H1 (cell line): ENCODE data around the gene ADAMTS17. TPM values are rescaled to one million over a fixed set of nuclear protein-coding genes. Genes with fewer than 3 reads are reported as not detected.

ENCODE experiments used
- CTCF ChIA-PET: fragments of 300-600 bp; sonication (Branson Sonifier 250); formaldehyde crosslinking; loops from one replicate; lab custom pipeline; 2021; ENCODE audit not compliant: partially characterized antibody; lab: Charles Lee
- POLR2A ChIA-PET: fragments of 300-600 bp; sonication (Branson Sonifier 250); formaldehyde crosslinking; loops from one replicate; lab custom pipeline; 2021; ENCODE audit warnings: inconsistent platforms; ENCODE audit not compliant: partially characterized antibody; lab: Charles Lee
- DNase-seq, 2 experiments: peaks; one replicate each; pipeline versions ENCODE4 v3.0.0 to v3.0.0-alpha.2; 2010 to 2022; ENCODE audit warnings: low spot score in 2 of 2, low read depth in 1 of 2, mixed read lengths in 1 of 2
- FAIRE-seq: peaks from 2 replicates; lab custom pipeline; 2011; peaks lifted over from hg19 to GRCh38; lab: Jason Lieb, UNC
- H2AFZ ChIP-seq: 2 replicates; pipeline ENCODE4 v1.8.1; 2012; ENCODE audit warnings: low read length, inconsistent platforms
- H2AK5ac ChIP-seq: 2 replicates; pipeline ENCODE4 v1.6.1; 2013; ENCODE audit warnings: low read depth, low read length
- H2BK120ac ChIP-seq: replicated peaks from 2 replicates; pipeline ENCODE3; 2013; ENCODE audit warnings: low read depth, low read length, inconsistent platforms
- H2BK12ac ChIP-seq: 2 replicates; pipeline ENCODE4 v1.6.1; 2013; ENCODE audit warnings: low read depth, low read length
- H2BK15ac ChIP-seq: 2 replicates; pipeline ENCODE4 v1.6.1; 2013; ENCODE audit warnings: low read length
- H2BK20ac ChIP-seq: 2 replicates; pipeline ENCODE4 v1.6.1; 2013; ENCODE audit warnings: low read length
- H2BK5ac ChIP-seq: 2 replicates; pipeline ENCODE4 v1.6.1; 2013; ENCODE audit warnings: low read depth, low read length
- H3K14ac ChIP-seq: 2 replicates; pipeline ENCODE4 v1.6.1; 2013; ENCODE audit warnings: inconsistent platforms; ENCODE audit not compliant: insufficient read length
- H3K18ac ChIP-seq: 2 replicates; pipeline ENCODE4 v1.6.1; 2013; ENCODE audit warnings: low read length; ENCODE audit errors: extremely low read depth
- H3K23ac ChIP-seq: 2 replicates; pipeline ENCODE4 v1.6.1; 2013; ENCODE audit warnings: inconsistent platforms; ENCODE audit not compliant: insufficient read length
- H3K23me2 ChIP-seq: 2 replicates; pipeline ENCODE4 v1.6.1; 2013; ENCODE audit warnings: low read depth, low read length
- H3K27ac ChIP-seq: 2 replicates; pipeline ENCODE4 v1.6.1; 2011; ENCODE audit warnings: low read depth, low read length, inconsistent platforms
- H3K27me3 ChIP-seq, 4 experiments: replicated peaks in 1 of 4; 1 replicate in 1 of 4; 2 replicates in 3 of 4; pipeline versions ENCODE4 v1.6.1 to v1.8.1; 2011 to 2013; ENCODE audit warnings: low read length in 3 of 4, mild to moderate bottlenecking in 3 of 4, inconsistent platforms in 2 of 4, mixed read lengths in 2 of 4, moderate library complexity in 1 of 4; ENCODE audit not compliant: control insufficient read depth in 3 of 4, insufficient read depth in 3 of 4; ENCODE audit errors: extremely low read depth in 1 of 4
- H3K36me3 ChIP-seq, 4 experiments: 2 replicates each; pipeline versions ENCODE4 v1.6.1 to v1.8.1; 2011 to 2013; ENCODE audit warnings: mild to moderate bottlenecking in 4 of 4, low read length in 3 of 4, moderate library complexity in 2 of 4, control low read depth in 1 of 4, inconsistent platforms in 1 of 4; ENCODE audit not compliant: insufficient read depth in 4 of 4, control insufficient read depth in 2 of 4
- H3K4ac ChIP-seq: replicated peaks from 2 replicates; pipeline ENCODE3; 2013; ENCODE audit warnings: low read length, low read depth, mixed read lengths, inconsistent platforms; ENCODE audit not compliant: insufficient read length
- H3K4me1 ChIP-seq, 4 experiments: replicated peaks in 1 of 4; 1 replicate in 1 of 4; 2 replicates in 3 of 4; pipeline versions ENCODE4 v1.6.1 to v1.8.1; 2011 to 2013; ENCODE audit warnings: low read length in 3 of 4, inconsistent platforms in 2 of 4, mixed read lengths in 1 of 4; ENCODE audit not compliant: insufficient read depth in 4 of 4, control insufficient read depth in 3 of 4
- H3K4me2 ChIP-seq, 2 experiments: 2 replicates each; pipeline versions ENCODE4 v1.6.1 to v1.8.1; 2011 to 2013; ENCODE audit warnings: low read depth in 2 of 2, low read length in 2 of 2, control low read depth in 1 of 2, inconsistent platforms in 1 of 2, mild to moderate bottlenecking in 1 of 2; ENCODE audit not compliant: insufficient read depth in 1 of 2
- H3K4me3 ChIP-seq, 4 experiments: fragments of 200-600, 300-600 bp in 1 of 4; sonication (generic), shearing (Covaris generic), sonication (Bioruptor Twin) in 1 of 4; 2 replicates each; pipeline versions ENCODE4 v1.5.1 to v1.8.1; 2011 to 2016; ENCODE audit warnings: low read length in 4 of 4, low read depth in 3 of 4, control low read depth in 2 of 4, inconsistent platforms in 2 of 4, mild to moderate bottlenecking in 2 of 4, mixed read lengths in 1 of 4, moderate library complexity in 1 of 4; ENCODE audit not compliant: insufficient read depth in 2 of 4; ENCODE audit errors: extremely low read depth in 1 of 4
- H3K56ac ChIP-seq: replicated peaks from 2 replicates; pipeline ENCODE3; 2013; ENCODE audit warnings: low read depth, mild to moderate bottlenecking, mixed read lengths, low read length, inconsistent platforms; ENCODE audit not compliant: insufficient read length
- H3K79me1 ChIP-seq: 2 replicates; pipeline ENCODE4 v1.6.1; 2013; ENCODE audit warnings: low read depth, low read length, control low read depth
- H3K79me2 ChIP-seq, 2 experiments: 2 replicates each; pipeline versions ENCODE4 v1.6.1 to v1.8.1; 2012 to 2013; ENCODE audit warnings: low read length in 2 of 2, mild to moderate bottlenecking in 2 of 2, inconsistent platforms in 1 of 2; ENCODE audit not compliant: insufficient read depth in 2 of 2, control insufficient read depth in 1 of 2
- H3K9ac ChIP-seq, 4 experiments: replicated peaks in 1 of 4; 1 replicate in 1 of 4; 2 replicates in 3 of 4; pipeline versions ENCODE4 v1.6.1 to v1.8.1; 2011 to 2013; ENCODE audit warnings: low read depth in 3 of 4, low read length in 3 of 4, control low read depth in 2 of 4, mild to moderate bottlenecking in 2 of 4, moderate library complexity in 2 of 4, inconsistent platforms in 1 of 4; ENCODE audit errors: extremely low read depth in 1 of 4
- H3K9me3 ChIP-seq, 2 experiments: 2 replicates each; pipeline versions ENCODE4 v1.6.1 to v1.8.1; 2012 to 2013; ENCODE audit warnings: mild to moderate bottlenecking in 2 of 2, moderate library complexity in 2 of 2, control low read depth in 1 of 2, inconsistent platforms in 1 of 2, low read depth in 1 of 2, low read length in 1 of 2, mixed read lengths in 1 of 2; ENCODE audit not compliant: insufficient read depth in 2 of 2
- H4K20me1 ChIP-seq, 2 experiments: replicated peaks in 1 of 2; 2 replicates each; pipeline versions ENCODE3 to v1.8.1; 2011 to 2013; ENCODE audit warnings: inconsistent platforms in 2 of 2, low read length in 2 of 2, mild to moderate bottlenecking in 1 of 2; ENCODE audit not compliant: insufficient read depth in 2 of 2, control insufficient read depth in 1 of 2
- H4K5ac ChIP-seq: 2 replicates; pipeline ENCODE4 v1.6.1; 2013; ENCODE audit warnings: low read length, low read depth, mixed read lengths, inconsistent platforms; ENCODE audit not compliant: insufficient read length
- H4K8ac ChIP-seq: 2 replicates; pipeline ENCODE4 v1.8.0; 2013; ENCODE audit warnings: mild to moderate bottlenecking, moderate library complexity, low read length, inconsistent platforms; ENCODE audit not compliant: insufficient read depth; ENCODE audit errors: extremely low read depth
- H4K91ac ChIP-seq: replicated peaks from 2 replicates; pipeline ENCODE3; 2013; ENCODE audit warnings: low read length, mixed read lengths, inconsistent platforms; ENCODE audit not compliant: insufficient read length
- CHD2 ChIP-seq: IDR thresholded peaks from 2 replicates; pipeline ENCODE4 v1.6.1; 2012; ENCODE audit warnings: low read length, improper control_type of control experiment
- KDM4A ChIP-seq: IDR thresholded peaks from one replicate; pipeline ENCODE4 v1.7.1; 2012; ENCODE audit warnings: low read depth, mild to moderate bottlenecking, moderate library complexity, low read length, inconsistent platforms; ENCODE audit not compliant: severe bottlenecking
- WGBS, 2 experiments: shearing (Covaris generic) in 1 of 2; methylation state at CpG; one replicate each; pipeline versions ENCODE4 v1.1.6 to v1.1.7; 2013 to 2015; ENCODE audit warnings: low lambda C conversion rate in 2 of 2, mixed read lengths in 2 of 2, inconsistent platforms in 1 of 2, low coverage in 1 of 2, missing lambda C conversion rate in 1 of 2; ENCODE audit not compliant: insufficient replicate concordance in 2 of 2, insufficient coverage in 1 of 2, insufficient read length in 1 of 2; ENCODE audit errors: extremely low coverage in 1 of 2, missing lambda C conversion rate in 1 of 2; 5-methylcytosine and 5-hydroxymethylcytosine counted together
- polyA plus RNA-seq, 7 experiments: library from polyadenylated mRNA; depleted of rRNA in 3 of 7; stranded (reverse) in 5 of 7; unstranded in 2 of 7; fragments of >200 nt in 5 of 7; fragments of 200-250 nt in 2 of 7; gene quantifications; 1 replicate in 5 of 7; 2 replicates in 1 of 7; 4 replicates in 1 of 7; pipeline versions ENCODE4 v1.2.1 to v1.2.3, GENCODE V29; 2011 to 2013; ENCODE audit warnings: missing spikeins in 2 of 7, mixed read lengths in 2 of 7
- total RNA-seq: library from RNA; stranded (reverse); fragmentation: NEBNext Ultra II Directional; extraction: Animal tissue kit (Norgen Biotek cat#: 25700); gene quantifications from 2 replicates; pipeline ENCODE4 v1.2.1, GENCODE V29; 2021

The ADAMTS17 gene
- total and polyA plus RNA-seq, 2 of the 8 experiments (the other 6 are each of a cell fraction or from before 2014, with no cell fraction given) = 0.51 to 1.7 TPM

DNA sequence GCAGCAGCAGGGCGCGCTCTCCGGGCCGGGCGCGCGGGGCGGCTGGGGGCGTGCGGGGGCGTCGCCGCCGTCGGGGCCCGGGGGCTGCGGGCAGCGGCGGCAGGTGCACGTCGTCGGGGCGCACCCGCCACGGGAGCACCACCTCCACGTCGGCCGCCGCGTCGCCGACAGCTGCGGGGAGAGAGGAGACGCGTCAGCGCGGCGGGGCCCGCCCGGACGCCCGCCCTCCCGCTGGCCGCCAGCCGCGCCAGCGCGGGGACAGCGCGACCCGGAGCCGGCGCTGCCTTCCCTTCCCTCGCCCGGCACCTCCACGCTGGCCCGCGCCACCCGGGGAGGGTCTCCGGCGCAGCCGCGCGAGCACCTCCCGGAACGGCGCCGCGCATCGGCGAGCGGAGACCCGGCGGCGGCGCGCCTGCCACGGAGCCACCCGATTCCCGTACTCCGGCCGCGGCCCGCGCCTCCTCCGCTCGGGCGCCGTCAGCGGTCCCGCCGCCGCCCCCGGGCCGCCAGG lies 481 bp downstream of the ADAMTS17 start:
- H4K91ac ChIP-seq = no peak overlapping the region
- no peak overlapping the region for H3K14ac ChIP-seq
- no peak for FAIRE-seq
- no peak overlapping the region for H2AK5ac ChIP-seq
- H3K4me3 ChIP-seq = peak overlapping the region; percentile 32 to 82 (median 46); a peak in 7 of 8 replicates
- H2BK5ac ChIP-seq = no peak overlapping the region
- H3K23me2 ChIP-seq = peaks cover 5% of the 10 kb centered on the region; the same call in 1 of the 2 replicates
- no peak overlapping the region for H2BK20ac ChIP-seq
- no peak overlapping the region for H3K9ac ChIP-seq
- H2BK120ac ChIP-seq = no peak overlapping the region
- H4K8ac ChIP-seq = no peak overlapping the region
- CTCF ChIA-PET = interaction anchor here (3.2 to 11.5 kb wide), 2 partner anchors 8 to 11 kb away, joined by 13 to 112 read pairs; no protein-coding TSS in a partner anchor
- no peaks in the 10 kb centered on the region for H3K79me1 ChIP-seq
- no peak overlapping the region for H3K18ac ChIP-seq
- peaks cover 0 to 6% (median 4%) of the 10 kb centered on the region in 4 experiments; a peak in 6 of 7 replicates for H3K4me1 ChIP-seq
- no peak overlapping the region for H3K4ac ChIP-seq
- peaks cover 0 to 1% of the 10 kb centered on the region in 2 experiments for H4K20me1 ChIP-seq
- no peak for DNase-seq
- H2BK12ac ChIP-seq = no peak overlapping the region
- no peak overlapping the region for H3K27ac ChIP-seq
- peak overlapping the region; percentile 1 to 90; a peak in 3 of 4 replicates for H3K4me2 ChIP-seq
- H2BK15ac ChIP-seq = no peak overlapping the region
- no peaks in the 10 kb centered on the region for H3K79me2 ChIP-seq
- no peaks in the 10 kb centered on the region for H3K9me3 ChIP-seq
- no peak overlapping the region for H2AFZ ChIP-seq
- H3K27me3 ChIP-seq = peaks cover 17 to 30% (median 26%) of the 10 kb centered on the region in 4 experiments
- no peak overlapping the region for H4K5ac ChIP-seq
- WGBS, 2 experiments = 3% methylated on average over 8 of the region's 95 CpGs; no CpG with 5 or more reads in 1 of the 2 experiments
- no peaks in the 10 kb centered on the region; a peak in 2 of 8 replicates for H3K36me3 ChIP-seq
- peak; percentile 58 for TF ChIP-seq KDM4A
- no peak for TF ChIP-seq CHD2
- TF ChIP-seq, all 59 proteins: peak for 1
- POLR2A ChIA-PET = interaction anchor here (0.9 kb wide), 2 partner anchors 412 to 416 kb away, joined by 3 read pairs; no protein-coding TSS in a partner anchor
- H3K23ac ChIP-seq = no peak overlapping the region
- no peak overlapping the region for H3K56ac ChIP-seq
